NT2/D1 (cell line): ENCODE results near the gene ANKRD65.
"Not testable (repeated sequence)": the region's sequence is repeated elsewhere in the genome, so short reads cannot be mapped to it uniquely, and the experiment has no call there.

ENCODE experiments used
- SUZ12 ChIP-seq: IDR thresholded peaks from 2 replicates; pipeline ENCODE4 v1.6.1; 2011; ENCODE audit not compliant: insufficient read length, insufficient read depth; ENCODE audit errors: extremely low read depth
- YY1 ChIP-seq: IDR thresholded peaks from 2 replicates; pipeline ENCODE4 v1.6.1; 2011; ENCODE audit not compliant: insufficient read length, insufficient read depth

GRCh38 chr1:1468196-1468985, 47.3 kb upstream of the ANKRD65 start:
- not testable (repeated sequence) for TF ChIP-seq YY1, SUZ12
